K562 (cell line): ENCODE measurements around the gene SRD5A1. TPM values are rescaled to one million over a fixed set of nuclear protein-coding genes. Genes with fewer than 3 reads are reported as not detected.

Experiments used
- ATAC-seq: fragments of 200-7000 bp; cut with Tn5 transposase; 3 replicates; pipeline ENCODE4 v1.9.1; 2020; ENCODE audit warnings: moderate library complexity
- BruUV-seq: library from RNA; stranded (reverse); fragments of 400-500 nt; replicated peaks from 2 replicates; lab custom pipeline; 2021; lab: Mats Ljungman, UMichigan
- CTCF ChIA-PET: fragments of 300-600 bp; formaldehyde crosslinking; extraction: SDS; loops from one replicate; lab custom pipeline; 2021; ENCODE audit warnings: low intra/inter-chr PET ratio; lab: Yijun Ruan, JAX
- POLR2A ChIA-PET: fragments of 300-600, 350-650 bp; sonication (Branson Sonifier 250); formaldehyde crosslinking; extraction: SDS; loops from one replicate; lab custom pipeline; 2021; ENCODE audit warnings: antibody characterized with exemption, inconsistent platforms; lab: Yijun Ruan, JAX
- DNase-seq, 4 experiments: peaks; one replicate each; pipeline versions ENCODE4 v3.0.0 to v3.0.0-alpha.2; 2011 to 2018; ENCODE audit warnings: low spot score in 3 of 4, mixed read lengths in 3 of 4; ENCODE audit errors: extremely low read depth in 1 of 4
- FAIRE-seq: peaks from 2 replicates; lab custom pipeline; 2011; peaks lifted over from hg19 to GRCh38; lab: Jason Lieb, UNC
- H2AFZ ChIP-seq: 2 replicates; pipeline ENCODE4 v1.6.0; 2011; ENCODE audit warnings: low read depth, low read length, control low read depth, inconsistent platforms
- H3K27ac ChIP-seq: fragments of 200-600 bp; 3 replicates; pipeline ENCODE4 v1.8.0; 2011; ENCODE audit warnings: low read depth, mild to moderate bottlenecking, control low read depth, inconsistent platforms, low read length, moderate library complexity, mixed read lengths; ENCODE audit errors: extremely low read depth
- H3K27me3 ChIP-seq, 2 experiments: fragments of 300-600 bp in 1 of 2; 2 replicates in 1 of 2; 3 replicates in 1 of 2; pipeline versions ENCODE4 v1.6.0 to v1.8.0; 2011; ENCODE audit warnings: inconsistent platforms in 2 of 2, low read length in 2 of 2, mild to moderate bottlenecking in 1 of 2, mixed read lengths in 1 of 2, moderate library complexity in 1 of 2; ENCODE audit not compliant: control insufficient read depth in 2 of 2, insufficient read depth in 2 of 2
- H3K36me3 ChIP-seq: fragments of 300-600 bp; 3 replicates; pipeline ENCODE4 v1.8.0; 2011; ENCODE audit warnings: mild to moderate bottlenecking, low read length, inconsistent platforms; ENCODE audit not compliant: control insufficient read depth, insufficient read depth
- H3K4me1 ChIP-seq, 2 experiments: fragments of 200-600 bp in 1 of 2; replicated peaks in 1 of 2; 2 replicates in 1 of 2; 3 replicates in 1 of 2; pipeline versions ENCODE4 v1.5.1 to v1.8.0; 2011; ENCODE audit warnings: inconsistent platforms in 2 of 2, low read length in 2 of 2, mild to moderate bottlenecking in 1 of 2, mixed read lengths in 1 of 2, moderate library complexity in 1 of 2; ENCODE audit not compliant: control insufficient read depth in 2 of 2, insufficient read depth in 2 of 2
- H3K4me2 ChIP-seq: 2 replicates; pipeline ENCODE4 v1.6.1; 2011; ENCODE audit warnings: low read length, control low read depth, inconsistent platforms, mixed read lengths; ENCODE audit not compliant: insufficient read depth
- H3K4me3 ChIP-seq: fragments of 200-600 bp; sonication (generic), shearing (Covaris generic); 2 replicates; pipeline ENCODE4 v1.5.1; 2016; ENCODE audit warnings: control low read depth, inconsistent platforms
- H3K79me2 ChIP-seq: fragments of 200-600 bp; 3 replicates; pipeline ENCODE4 v1.8.0; 2011; ENCODE audit warnings: low read length, inconsistent platforms; ENCODE audit not compliant: control insufficient read depth, insufficient read depth
- H3K9ac ChIP-seq, 2 experiments: 2 replicates each; pipeline versions ENCODE4 v1.6.0 to v1.6.1; 2011; ENCODE audit warnings: low read depth in 2 of 2, low read length in 2 of 2, control low read depth in 1 of 2, inconsistent platforms in 1 of 2, mild to moderate bottlenecking in 1 of 2, mixed read lengths in 1 of 2; ENCODE audit not compliant: insufficient read depth in 1 of 2
- H3K9me1 ChIP-seq: one replicate; pipeline ENCODE4 v1.6.0; 2011; ENCODE audit warnings: inconsistent platforms, mild to moderate bottlenecking, low read length, moderate library complexity; ENCODE audit not compliant: control insufficient read depth, insufficient read depth
- H3K9me3 ChIP-seq: replicated peaks from 2 replicates; pipeline ENCODE4 v1.5.1; 2011; ENCODE audit warnings: low read depth, low read length, inconsistent platforms; ENCODE audit not compliant: control insufficient read depth, insufficient read depth
- H4K20me1 ChIP-seq: replicated peaks from 2 replicates; pipeline ENCODE4 v1.6.1; 2011; ENCODE audit warnings: low read length, inconsistent platforms, mixed read lengths; ENCODE audit not compliant: control insufficient read depth, insufficient read depth
- ARNT ChIP-seq, 2 experiments: fragments of 450-650 bp; IDR thresholded peaks; 2 replicates each; pipeline ENCODE4 v1.6.1; 2016; ENCODE audit warnings: mild to moderate bottlenecking in 1 of 2
- BRF1 ChIP-seq: IDR thresholded peaks from 3 replicates; pipeline ENCODE4 v1.6.1; 2011; ENCODE audit warnings: borderline replicate concordance, mild to moderate bottlenecking; ENCODE audit not compliant: insufficient read length; ENCODE audit errors: extremely low read depth
- CREB3L1 ChIP-seq: fragments of 450-650 bp; IDR thresholded peaks from 2 replicates; pipeline ENCODE4 v1.6.1; 2014; ENCODE audit warnings: low read depth, mild to moderate bottlenecking, moderate library complexity, borderline replicate concordance
- ERF ChIP-seq: fragments of 450-650 bp; formaldehyde crosslinking; IDR thresholded peaks from 2 replicates; pipeline ENCODE4 v1.4.0; 2020; ENCODE audit warnings: mild to moderate bottlenecking, mixed read lengths
- NCOA1 ChIP-seq: fragments of 450-650 bp; IDR thresholded peaks from 2 replicates; pipeline ENCODE4 v1.6.1; 2016; ENCODE audit warnings: low read depth
- SMARCC2 ChIP-seq: fragments of 450-650 bp; IDR thresholded peaks from 2 replicates; pipeline ENCODE4 v1.6.1; 2017; ENCODE audit warnings: antibody characterized with exemption, moderate library complexity, mild to moderate bottlenecking, low read depth
- TARDBP ChIP-seq: fragments of 450-650 bp; IDR thresholded peaks from 2 replicates; pipeline ENCODE4 v1.6.1; 2016
- UBTF ChIP-seq, 2 experiments: IDR thresholded peaks; 2 replicates each; pipeline ENCODE4 v1.6.1; 2012; ENCODE audit warnings: improper control_type of control experiment in 2 of 2, low read depth in 2 of 2, low read length in 2 of 2, borderline replicate concordance in 1 of 2
- ZNF263 ChIP-seq: sonication (generic); formaldehyde crosslinking; IDR thresholded peaks from 2 replicates; pipeline ENCODE4 v1.8.0; 2022; ENCODE audit warnings: mild to moderate bottlenecking, missing genetic modification reagents, borderline replicate concordance
- ZNF609 ChIP-seq: sonication (generic); formaldehyde crosslinking; IDR thresholded peaks from 2 replicates; pipeline ENCODE4 v1.8.1; 2023; ENCODE audit warnings: missing genetic modification reagents, mild to moderate bottlenecking, borderline replicate concordance
- ZNF696 ChIP-seq: fragments of 250-450 bp; sonication (Bioruptor Pico); conservative IDR thresholded peaks from 2 replicates; pipeline ENCODE4 v1.4.0; 2020; ENCODE audit warnings: mild to moderate bottlenecking, moderate library complexity
- WGBS: fragments of 100-300 bp; shearing (Covaris generic); methylation state at CpG from one replicate; pipeline ENCODE4 v1.1.6; 2016; ENCODE audit warnings: low coverage, mixed read lengths; ENCODE audit not compliant: insufficient coverage; ENCODE audit errors: missing lambda C conversion rate; 5-methylcytosine and 5-hydroxymethylcytosine counted together
- in situ Hi-C: fragments of 300-500 bp; cut with MboI; formaldehyde crosslinking; loops from 4 replicates; pipeline ENCODE4 v1.15.0; 2018; ENCODE audit warnings: inconsistent platforms, mixed read lengths
- intact Hi-C: fragments of 100-400 bp; cut with micrococcal nuclease; formaldehyde crosslinking; loops from 2 replicates; pipeline ENCODE4 v1.14.2; 2022
- polyA plus RNA-seq, 8 experiments: library from polyadenylated mRNA; depleted of rRNA in 4 of 8; stranded (reverse) in 5 of 8; unstranded in 3 of 8; fragments of >200 nt; fragmentation: Nextera tagmentation in 2 of 8; fragmentation: Illumina TruSeq in 1 of 8; extraction: Ambion mirVana in 2 of 8; extraction: Trizol in 1 of 8; gene quantifications; 2 replicates each; pipeline versions ENCODE4 v1.2.1 to v1.2.3, GENCODE V29; 2011 to 2014; ENCODE audit warnings: inconsistent platforms in 1 of 8, missing spikeins in 1 of 8
- total RNA-seq, 7 experiments: library from RNA; depleted of rRNA in 6 of 7; stranded (reverse); fragments of >200 nt in 6 of 7; fragmentation: Illumina TruSeq in 2 of 7; extraction: Trizol in 2 of 7; gene quantifications; 2 replicates each; pipeline versions ENCODE4 v1.2.1 to v1.2.3, GENCODE V29; 2011 to 2021; ENCODE audit warnings: low replicate concordance in 1 of 7

SRD5A1 gene
- total and polyA plus RNA-seq, 9 of the 15 experiments (the other 6 are each of a cell fraction or from before 2014, with no cell fraction given) = 1.3 to 22.6 (median 8.1) TPM

- FAIRE-seq (no peak), ATAC-seq (no peak), DNase-seq (no peak)
- peaks cover 20% of the 10 kb centered on the region for H4K20me1 ChIP-seq
- no peak overlapping the region for H3K27ac ChIP-seq
- POLR2A ChIA-PET = no interaction called here
- no peak overlapping the region for H3K4me3 ChIP-seq
- H2AFZ ChIP-seq = no peak overlapping the region
- no peak for TF ChIP-seq ERF (CRISPR knock-in tag)
- TF ChIP-seq ZNF609 (CRISPR knock-in tag) = no peak
- no peak for TF ChIP-seq BRF1
- no peak for TF ChIP-seq NCOA1
- TF ChIP-seq ZNF263 (CRISPR knock-in tag) = no peak
- no peak for TF ChIP-seq CREB3L1
- TF ChIP-seq UBTF (IDR thresholded peaks at IDR 0.05; ENCODE audit: borderline replicate concordance in 1 of 2, low read depth in 2 of 2, low read length in 2 of 2) = no peak
- no peak for TF ChIP-seq SMARCC2
- TF ChIP-seq ZNF696 = no peak
- TF ChIP-seq TARDBP = no peak
- no peak for TF ChIP-seq ARNT (IDR thresholded peaks at IDR 0.05)
- H3K9me1 ChIP-seq = peaks cover 4% of the 10 kb centered on the region
- 93% methylated on average over 6 of the region's 6 CpGs for WGBS
- peaks cover 84% of the 10 kb centered on the region for H3K79me2 ChIP-seq
- H3K4me2 ChIP-seq = no peak overlapping the region
- H3K9me3 ChIP-seq = no peaks in the 10 kb centered on the region
- no peak overlapping the region for H3K9ac ChIP-seq
- no TSS peak for BruUV-seq
- no peaks in the 10 kb centered on the region for H3K27me3 ChIP-seq
- no peaks in the 10 kb centered on the region for H3K4me1 ChIP-seq
- intact Hi-C loops (no loop called here), in situ Hi-C loops (no loop called here)
- peaks cover 96% of the 10 kb centered on the region for H3K36me3 ChIP-seq
- CTCF ChIA-PET = no interaction called here
Observed at GRCh38 chr5:6616632-6617031, 16.6 kb upstream of the SRD5A1 start.
